ENCODE results near the gene DOCK3.

Gene DOCK3

GRCh38 chr3:51328206-51328605 is 653.5 kb downstream of the DOCK3 start:
- DNase-seq (ENCODE audit: low spot score), result no peak

- DNase-seq (ENCODE audit: low spot score), result no peak
Measured at GRCh38 chr3:51330046-51330445, 655.3 kb downstream of the DOCK3 start.

GRCh38 chr3:51332156-51332555 is 657.4 kb downstream of the DOCK3 start:
- DNase-seq (ENCODE audit: low spot score), result no peak

DNA sequence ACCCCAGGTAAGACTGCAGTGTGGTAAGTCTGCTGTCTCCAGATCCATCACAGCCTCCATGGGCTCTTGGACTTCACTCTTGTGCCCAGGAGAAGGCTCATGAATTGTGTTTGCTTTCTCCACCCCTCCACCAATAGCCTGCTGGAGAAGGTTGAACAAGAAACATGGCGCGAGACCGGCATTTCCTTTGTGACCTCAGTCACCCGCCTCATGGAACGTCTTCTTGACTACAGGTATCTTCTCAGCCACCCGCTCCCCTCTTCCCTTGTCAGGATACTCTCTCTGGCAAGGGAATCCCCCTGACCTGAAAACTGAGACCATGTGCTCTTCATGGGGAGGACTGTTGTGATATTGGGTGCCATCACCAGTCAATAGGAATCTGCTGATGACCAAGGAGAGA is 658.3 kb downstream of the DOCK3 start:
- DNase-seq (ENCODE audit: low spot score), result no peak

DNA sequence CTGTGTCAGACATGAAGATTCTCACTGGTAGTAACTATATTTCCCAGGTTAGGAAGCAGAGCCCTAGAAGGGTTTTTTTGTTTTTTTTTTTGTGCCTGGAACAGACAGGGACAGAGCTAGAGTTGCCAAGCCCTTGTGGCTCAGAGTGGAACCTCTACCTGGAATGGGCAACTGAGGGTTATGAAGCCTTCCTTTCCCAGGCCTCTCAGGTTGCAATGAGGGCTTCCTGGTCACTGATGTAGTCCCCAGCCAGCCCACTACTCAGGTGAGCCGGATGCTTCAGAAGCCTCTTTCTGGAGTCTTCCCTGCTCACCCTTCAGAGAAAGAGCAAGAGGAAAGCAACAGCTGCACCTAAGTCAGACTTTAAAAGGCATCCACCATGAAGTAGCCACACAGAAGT is 661.5 kb downstream of the DOCK3 start:
- DNase-seq (ENCODE audit: low spot score), result no peak

GRCh38 chr3:51337666-51338065 is 662.9 kb downstream of the DOCK3 start:
- DNase-seq (ENCODE audit: low spot score), result no peak

GRCh38 chr3:51338632-51339031 is 663.9 kb downstream of the DOCK3 start:
- DNase-seq (ENCODE audit: low spot score), result no peak

GRCh38 chr3:51340013-51340829 is 665.5 kb downstream of the DOCK3 start:
- no peak for DNase-seq (ENCODE audit: low spot score)

DNA sequence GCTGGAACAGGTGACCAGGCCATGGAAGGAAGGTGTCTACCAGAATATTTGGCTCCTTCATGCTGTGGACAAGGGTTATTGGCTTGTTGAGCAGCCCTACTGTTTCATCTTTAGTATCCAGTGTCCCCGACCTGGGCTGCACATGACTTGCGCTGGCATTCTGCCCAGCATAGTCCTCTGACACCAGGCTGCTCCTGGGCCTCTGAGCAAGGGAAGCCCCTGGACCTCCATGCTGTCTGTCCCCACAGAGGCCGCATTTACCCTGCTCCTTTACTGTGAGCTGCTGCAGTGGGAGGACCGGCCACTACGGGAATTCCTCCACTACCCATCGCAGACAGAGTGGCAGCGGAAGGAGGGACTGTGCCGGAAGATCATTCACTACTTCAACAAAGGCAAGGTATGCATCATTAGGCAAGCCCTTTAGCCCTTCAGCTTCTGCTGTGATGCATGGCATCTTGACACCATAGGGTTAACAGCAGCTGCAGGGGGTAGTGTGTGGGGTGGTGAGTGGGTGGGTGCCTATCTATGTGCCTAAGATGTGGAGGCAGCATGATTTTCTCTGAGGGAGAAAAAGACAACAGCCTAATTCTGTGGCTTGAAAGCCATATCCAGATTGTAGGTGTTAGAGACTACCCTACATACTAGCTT is 666.4 kb downstream of the DOCK3 start:
- no peak for DNase-seq (ENCODE audit: low spot score)

DNA sequence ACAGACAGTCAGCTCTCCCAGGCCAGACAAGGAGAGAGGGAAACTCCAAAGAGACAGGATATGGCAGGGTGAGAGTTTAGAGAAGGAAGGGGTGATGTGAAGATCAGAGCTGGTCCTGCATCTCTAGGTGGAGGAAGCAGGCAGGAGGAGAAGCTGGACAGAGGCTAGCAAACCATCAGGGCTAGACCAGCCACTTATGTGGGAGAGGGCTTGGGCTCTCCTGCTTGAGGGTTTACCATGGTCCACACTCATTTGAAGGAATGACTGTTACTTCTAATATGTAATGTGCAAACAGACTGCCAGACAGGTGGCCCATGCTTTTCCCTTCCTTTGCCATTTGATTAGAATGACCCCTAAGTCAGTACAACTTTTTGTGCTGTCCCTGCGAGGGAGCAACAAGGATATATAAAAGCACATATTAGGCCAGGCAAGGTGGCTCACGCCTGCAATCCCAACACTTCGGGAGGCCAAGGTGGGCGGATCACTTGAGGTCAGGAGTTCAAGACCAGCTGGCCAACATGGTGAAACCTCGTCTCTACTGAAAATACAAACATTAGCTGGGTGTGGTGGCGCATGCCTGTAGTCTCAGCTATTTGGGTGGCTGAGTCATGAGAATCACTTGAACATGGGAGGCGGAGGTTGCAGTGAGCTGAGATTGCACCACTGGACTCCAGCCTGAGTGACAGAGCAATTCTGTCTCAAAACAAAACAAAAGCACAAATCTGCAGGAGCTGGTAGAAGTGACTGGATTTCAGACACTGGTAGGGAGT is 669.4 kb downstream of the DOCK3 start:
- DNase-seq (ENCODE audit: low spot score), result no peak

DNA sequence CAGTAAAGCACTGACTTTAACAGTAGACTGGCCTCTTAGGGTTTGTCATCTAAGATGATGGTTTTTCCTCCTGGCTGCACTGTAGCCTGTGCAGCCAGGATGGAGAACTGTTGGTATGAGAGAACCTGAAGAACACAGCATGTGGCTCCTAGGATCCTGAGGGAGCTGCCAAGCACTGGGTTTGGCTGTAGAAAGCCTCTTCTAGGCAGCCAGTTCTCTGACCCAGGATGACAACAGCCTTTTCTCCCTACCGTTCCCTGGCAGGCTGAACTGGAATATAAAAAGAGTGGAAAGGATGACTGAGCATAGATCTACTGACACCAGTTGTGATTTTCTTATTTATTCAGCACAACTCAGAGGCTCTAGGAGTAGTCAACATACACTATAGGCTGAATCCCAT is 676.0 kb downstream of the DOCK3 start:
- DNase-seq (ENCODE audit: low spot score), result no peak

DNA sequence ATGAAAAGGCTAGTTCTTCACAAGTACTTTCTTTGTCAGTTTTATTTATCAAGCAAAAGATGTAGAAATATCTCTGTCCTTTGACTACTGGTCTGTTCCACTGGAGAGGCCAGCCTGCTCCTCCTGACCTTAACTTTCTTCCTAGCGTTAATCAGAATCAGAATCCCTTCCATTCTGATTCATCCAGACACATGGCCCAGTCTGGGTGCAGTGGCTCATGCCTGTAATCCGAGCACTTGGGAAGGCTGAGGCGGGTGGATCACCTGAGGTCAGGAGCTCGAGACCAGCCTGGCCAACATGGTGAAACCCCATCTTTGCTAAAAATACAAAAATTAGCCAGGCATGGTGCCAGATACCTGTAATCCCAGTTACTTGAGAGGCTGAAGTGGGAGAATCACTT is 678.4 kb downstream of the DOCK3 start:
- DNase-seq (ENCODE audit: low spot score), result no peak

DNA sequence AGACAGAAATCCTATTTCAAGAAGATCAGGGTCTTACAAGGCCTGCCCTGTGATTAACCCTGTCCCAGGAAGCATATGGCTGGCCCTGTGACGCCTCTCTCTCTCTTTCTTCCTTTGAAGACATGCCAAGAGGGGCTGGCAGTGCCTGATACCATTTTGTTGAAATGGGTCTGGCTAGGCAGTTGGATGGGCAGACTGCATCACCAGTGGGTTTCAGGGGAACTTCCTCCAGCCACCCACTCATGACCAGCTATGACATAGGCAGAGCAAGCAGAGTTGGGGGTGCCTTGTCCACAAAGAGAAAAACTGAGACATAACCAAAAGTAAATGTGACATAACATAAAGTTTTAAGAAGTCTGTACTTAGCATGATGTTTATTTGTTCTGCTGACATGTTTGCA is 679.0 kb downstream of the DOCK3 start:
- DNase-seq (ENCODE audit: low spot score), result no peak

DNA sequence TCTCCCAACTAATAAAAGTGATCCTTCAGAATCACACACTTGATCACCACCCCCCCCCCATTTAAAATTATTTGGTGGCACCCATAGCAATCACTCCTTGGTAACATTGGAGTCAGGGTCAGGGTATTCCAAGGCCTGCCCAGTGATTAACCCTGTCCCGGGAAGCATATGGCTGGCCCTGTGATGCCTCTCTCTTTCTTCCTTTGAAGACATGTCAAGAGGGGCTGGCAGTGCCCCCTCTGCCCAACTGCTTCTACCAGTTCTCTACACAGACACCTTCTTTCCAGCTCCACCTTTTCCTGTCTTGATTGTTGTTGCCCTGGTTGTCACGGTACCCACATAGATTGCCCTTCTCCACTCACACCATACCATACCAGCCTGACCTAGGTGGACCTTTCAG is 679.4 kb downstream of the DOCK3 start:
- DNase-seq (ENCODE audit: low spot score), result no peak

GRCh38 chr3:51354731-51355615 is 680.2 kb downstream of the DOCK3 start:
- DNase-seq (ENCODE audit: low spot score), result no peak

DNA sequence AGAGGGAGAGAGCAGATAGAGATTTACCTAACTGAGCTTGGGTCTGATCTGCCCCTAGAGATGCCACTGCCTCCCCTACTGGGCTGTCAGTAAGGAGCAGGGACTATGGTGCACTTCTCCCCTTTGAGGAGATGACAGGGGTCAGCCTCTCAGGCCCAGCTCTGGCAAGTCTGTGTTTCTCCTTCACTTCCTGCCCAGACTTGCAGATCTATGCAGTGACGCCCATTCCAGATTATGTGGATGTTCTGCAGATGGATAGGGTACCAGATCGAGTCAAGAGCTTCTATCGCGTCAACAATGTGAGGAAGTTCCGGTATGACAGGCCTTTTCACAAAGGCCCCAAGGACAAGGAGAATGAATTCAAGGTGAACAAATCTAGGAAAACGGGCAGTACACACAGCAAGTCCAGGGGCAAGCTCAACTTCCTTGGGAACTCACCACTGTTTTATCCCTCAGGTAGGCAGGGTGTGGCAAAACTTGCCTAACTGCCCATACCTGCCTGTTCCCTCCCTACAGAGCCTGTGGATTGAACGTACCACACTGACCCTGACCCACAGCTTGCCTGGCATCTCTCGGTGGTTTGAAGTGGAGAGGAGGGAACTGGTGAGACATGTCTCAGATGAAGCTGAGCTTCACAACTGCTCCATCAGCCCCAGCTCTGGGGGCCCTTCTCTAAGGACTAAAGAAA is 681.3 kb downstream of the DOCK3 start:
- DNase-seq (ENCODE audit: low spot score), result no peak

DNA sequence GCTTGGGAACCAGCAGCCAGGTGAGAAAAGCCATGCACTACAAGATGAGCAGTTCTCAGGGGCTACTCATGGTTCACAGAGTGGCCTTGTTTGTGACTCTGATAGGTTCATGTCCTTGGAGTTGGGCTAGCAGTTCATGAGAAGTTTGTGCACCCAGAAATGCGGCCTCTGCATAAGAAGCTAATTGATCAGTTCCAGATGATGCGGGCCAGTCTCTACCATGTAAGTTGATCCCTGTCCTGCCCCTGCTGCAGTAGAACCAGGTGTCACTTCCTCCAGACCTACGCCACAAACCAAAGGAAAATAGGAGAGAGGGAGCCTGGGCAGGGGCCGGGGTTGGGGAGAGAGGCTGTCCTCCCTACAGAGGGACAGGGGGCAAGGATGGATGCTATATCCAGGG is 683.1 kb downstream of the DOCK3 start:
- no peak for DNase-seq (ENCODE audit: low spot score)

DNA sequence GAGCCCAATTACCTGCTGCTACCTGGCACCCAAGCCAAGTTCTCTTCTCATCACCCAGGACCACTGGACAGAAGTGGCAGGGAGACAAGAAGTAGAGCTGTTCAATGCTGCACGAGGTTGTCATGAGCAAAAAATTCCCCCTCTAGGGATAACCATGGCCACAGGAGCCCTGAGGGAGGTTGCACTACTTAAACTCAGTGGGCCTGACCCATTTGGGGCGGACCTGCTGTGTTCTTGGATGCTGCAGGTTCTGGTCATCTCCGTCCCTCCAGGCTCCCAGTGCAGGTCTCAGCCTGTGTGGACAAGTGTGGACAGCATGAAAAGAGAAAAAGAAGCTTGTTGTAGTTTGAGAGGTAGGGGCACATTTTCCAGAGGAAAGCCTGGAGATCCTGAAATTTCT is 684.3 kb downstream of the DOCK3 start:
- no peak for DNase-seq (ENCODE audit: low spot score)

DNA sequence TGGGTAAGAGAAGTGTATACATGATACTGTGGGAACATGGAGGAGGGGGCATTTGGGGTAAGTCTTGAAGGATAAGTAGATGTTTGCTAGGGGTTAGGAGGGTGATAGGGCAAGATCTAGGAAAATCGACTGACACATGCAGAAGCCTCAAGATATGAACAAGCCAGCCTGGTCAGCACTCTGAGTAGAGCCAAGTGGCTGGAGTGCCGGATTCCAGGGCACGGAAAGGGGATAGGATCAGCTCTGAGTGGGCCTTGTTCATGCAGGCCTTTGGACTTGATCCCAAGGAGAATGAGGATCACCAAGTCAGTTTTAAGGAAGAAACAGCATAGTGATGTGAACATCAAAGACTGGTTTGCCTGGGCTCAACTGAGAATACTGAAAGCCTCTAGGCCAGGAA is 686.1 kb downstream of the DOCK3 start:
- DNase-seq (ENCODE audit: low spot score), result no peak

DNA sequence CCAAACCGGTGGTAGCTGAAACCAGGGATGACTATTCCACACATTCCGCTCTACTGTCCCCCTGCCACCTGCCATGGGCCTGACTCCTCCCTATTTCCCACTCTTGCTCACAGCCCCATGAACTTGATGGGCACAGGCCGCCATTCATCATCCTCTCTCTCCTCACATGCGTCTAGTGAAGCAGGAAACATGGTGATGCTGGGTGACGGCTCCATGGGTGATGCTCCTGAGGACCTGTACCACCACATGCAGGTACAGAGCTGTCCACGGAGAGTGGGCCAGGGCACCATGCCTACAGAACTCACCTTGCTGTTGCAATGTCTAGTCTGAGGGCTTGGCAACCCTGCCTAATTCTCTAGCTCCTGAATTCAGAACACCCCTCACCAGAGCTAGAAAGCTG is 687.0 kb downstream of the DOCK3 start:
- no peak for DNase-seq (ENCODE audit: low spot score)

GRCh38 chr3:51362476-51362875 is 687.7 kb downstream of the DOCK3 start:
- no peak for DNase-seq (ENCODE audit: low spot score)

Measured in CD4-positive, alpha-beta T cell treated with Interleukin-2 at 100 ng/mL for 4 hours (primary cell).